Activated CD8-positive, alpha-beta memory T cell treated with anti-CD3 and anti-CD28 coated beads, Interleukin-2, amount 10 ng/mL, durations not matched to agents 7 days and 5 days (primary cell): ENCODE results near the gene AP3B1. TPM values are rescaled to one million over a fixed set of nuclear protein-coding genes. Genes with fewer than 3 reads are reported as not detected.

ENCODE experiments used
- ATAC-seq: fragments of 150-1000 bp; cut with Tn5 transposase; one replicate; pipeline ENCODE4 v1.10.0; 2021; ENCODE audit warnings: moderate library complexity
- CTCF ChIA-PET: fragments of 350-600 bp; sonication (Branson Sonifier 250); formaldehyde crosslinking; loops from one replicate; lab custom pipeline; 2021; ENCODE audit warnings: antibody characterized with exemption; lab: Charles Lee
- DNase-seq: peaks from one replicate; pipeline ENCODE4 v3.0.0-alpha.2; 2020
- H3K27ac Mint-ChIP-seq: one replicate; pipeline ENCODE4 v1.8.0; 2021; ENCODE audit warnings: mild to moderate bottlenecking, mixed read lengths
- H3K27me3 Mint-ChIP-seq: one replicate; pipeline ENCODE4 v1.8.0; 2021; ENCODE audit warnings: mixed read lengths
- H3K36me3 Mint-ChIP-seq: one replicate; pipeline ENCODE4 v1.8.0; 2021; ENCODE audit warnings: mild to moderate bottlenecking, mixed read lengths
- H3K4me1 Mint-ChIP-seq: one replicate; pipeline ENCODE4 v1.8.0; 2021; ENCODE audit warnings: mixed read lengths
- H3K4me3 Mint-ChIP-seq: one replicate; pipeline ENCODE4 v1.8.0; 2021; ENCODE audit warnings: mild to moderate bottlenecking, moderate library complexity, mixed read lengths
- H3K9me3 Mint-ChIP-seq: one replicate; pipeline ENCODE4 v1.8.0; 2022; ENCODE audit warnings: low read depth, mixed read lengths
- total RNA-seq, 2 experiments: library from RNA; stranded (reverse); gene quantifications; one replicate each; pipeline ENCODE4 v1.2.3, GENCODE V29; 2021

The AP3B1 gene
- total RNA-seq, 2 experiments from 2014 or later, result 47.0 to 48.8 TPM

- ATAC-seq (no peak), DNase-seq (no peak)
- H3K4me3 Mint-ChIP-seq, result no peak overlapping the region
- CTCF ChIA-PET, result interaction anchor here (1.1 kb wide), 2 partner anchors 10 to 11 kb away, joined by 3 to 5 read pairs; no protein-coding TSS in a partner anchor
- H3K36me3 Mint-ChIP-seq, result peaks cover 25% of the 10 kb centered on the region
- no peak overlapping the region for H3K27ac Mint-ChIP-seq
- H3K27me3 Mint-ChIP-seq, result no peaks in the 10 kb centered on the region
- peaks cover 6% of the 10 kb centered on the region for H3K9me3 Mint-ChIP-seq
- H3K4me1 Mint-ChIP-seq, result peaks cover 23% of the 10 kb centered on the region
Measured at GRCh38 chr5:78283802-78284201, 10.7 kb downstream of the AP3B1 start.

- Mint-ChIP-seq H3K27ac (no peak overlapping the region), H3K9me3 (peaks cover 6% of the 10 kb centered on the region), H3K4me1 (peaks cover 23% of the 10 kb centered on the region), H3K27me3 (no peaks in the 10 kb centered on the region), H3K36me3 (peaks cover 22% of the 10 kb centered on the region), H3K4me3 (no peak overlapping the region)
- CTCF ChIA-PET, result no interaction called here
- ATAC-seq (no peak), DNase-seq (no peak)
Measured at GRCh38 chr5:78283105-78283504, 11.4 kb downstream of the AP3B1 start.

GRCh38 chr5:78280261-78280660 is 14.2 kb downstream of the AP3B1 start:
- H3K4me3 Mint-ChIP-seq, result no peak overlapping the region
- CTCF ChIA-PET, result no interaction called here

GRCh38 chr5:78279194-78279593 is 15.3 kb downstream of the AP3B1 start:
- Mint-ChIP-seq H3K36me3 (peaks cover 19% of the 10 kb centered on the region), H3K4me1 (peaks cover 2% of the 10 kb centered on the region), H3K27me3 (no peaks in the 10 kb centered on the region), H3K27ac (no peak overlapping the region), H3K9me3 (no peaks in the 10 kb centered on the region), H3K4me3 (no peak overlapping the region)
- CTCF ChIA-PET, result no interaction called here
- no peak for DNase-seq
- no peak for ATAC-seq

More at GRCh38 chr5:78280261-78280660, 14.2 kb downstream of the AP3B1 start:
- H3K9me3 Mint-ChIP-seq, result peaks cover 2% of the 10 kb centered on the region
- no peak for ATAC-seq
- peaks cover 20% of the 10 kb centered on the region for H3K36me3 Mint-ChIP-seq
- no peak overlapping the region for H3K27ac Mint-ChIP-seq
- H3K27me3 Mint-ChIP-seq, result no peaks in the 10 kb centered on the region
- DNase-seq, result no peak
- H3K4me1 Mint-ChIP-seq, result peaks cover 4% of the 10 kb centered on the region

- CTCF ChIA-PET, result no interaction called here
- H3K27me3 Mint-ChIP-seq, result no peaks in the 10 kb centered on the region
- H3K27ac Mint-ChIP-seq, result no peak overlapping the region
- ATAC-seq, result no peak
- DNase-seq, result no peak
- peaks cover 18% of the 10 kb centered on the region for H3K36me3 Mint-ChIP-seq
- H3K4me3 Mint-ChIP-seq, result no peak overlapping the region
- H3K4me1 Mint-ChIP-seq, result no peaks in the 10 kb centered on the region
- no peaks in the 10 kb centered on the region for H3K9me3 Mint-ChIP-seq
Measured at GRCh38 chr5:78277715-78278114, 16.8 kb downstream of the AP3B1 start.

GRCh38 chr5:78275998-78276543 is 18.4 kb downstream of the AP3B1 start:
- H3K36me3 Mint-ChIP-seq, result peaks cover 20% of the 10 kb centered on the region
- no peak overlapping the region for H3K27ac Mint-ChIP-seq
- CTCF ChIA-PET, result interaction anchor here (1.1 kb wide), 1 partner anchor 18 kb away, joined by 3 read pairs; no protein-coding TSS in a partner anchor
- no peak overlapping the region for H3K4me3 Mint-ChIP-seq
- ATAC-seq (no peak), DNase-seq (no peak)
- H3K9me3 Mint-ChIP-seq, result no peaks in the 10 kb centered on the region
- no peaks in the 10 kb centered on the region for H3K27me3 Mint-ChIP-seq
- H3K4me1 Mint-ChIP-seq, result no peaks in the 10 kb centered on the region

- ATAC-seq (no peak), DNase-seq (no peak)
- H3K27me3 Mint-ChIP-seq, result no peaks in the 10 kb centered on the region
- no peaks in the 10 kb centered on the region for H3K9me3 Mint-ChIP-seq
- peaks cover 20% of the 10 kb centered on the region for H3K36me3 Mint-ChIP-seq
- no peaks in the 10 kb centered on the region for H3K4me1 Mint-ChIP-seq
- H3K27ac Mint-ChIP-seq, result no peak overlapping the region
- CTCF ChIA-PET, result no interaction called here
- H3K4me3 Mint-ChIP-seq, result no peak overlapping the region
Measured at GRCh38 chr5:78274540-78275197, 19.8 kb downstream of the AP3B1 start.

GRCh38 chr5:78273436-78273835 is 21.1 kb downstream of the AP3B1 start:
- ATAC-seq (no peak), DNase-seq (no peak)
- Mint-ChIP-seq H3K9me3 (no peaks in the 10 kb centered on the region), H3K4me3 (no peak overlapping the region), H3K4me1 (peaks cover 2% of the 10 kb centered on the region), H3K27ac (no peak overlapping the region), H3K36me3 (peaks cover 20% of the 10 kb centered on the region), H3K27me3 (no peaks in the 10 kb centered on the region)
- CTCF ChIA-PET, result interaction anchor here (0.7 kb wide), 1 partner anchor 49 kb away, joined by 3 read pairs; no protein-coding TSS in a partner anchor

- H3K4me3 Mint-ChIP-seq, result no peak overlapping the region
- CTCF ChIA-PET, result no interaction called here
- no peaks in the 10 kb centered on the region for H3K9me3 Mint-ChIP-seq
- H3K4me1 Mint-ChIP-seq, result peaks cover 3% of the 10 kb centered on the region
- ATAC-seq (no peak), DNase-seq (no peak)
- peaks cover 15% of the 10 kb centered on the region for H3K36me3 Mint-ChIP-seq
- no peak overlapping the region for H3K27ac Mint-ChIP-seq
- H3K27me3 Mint-ChIP-seq, result no peaks in the 10 kb centered on the region
Measured at GRCh38 chr5:78271766-78272165, 22.7 kb downstream of the AP3B1 start.

- no peak overlapping the region for H3K4me3 Mint-ChIP-seq
Measured at GRCh38 chr5:78269088-78269703, 25.3 kb downstream of the AP3B1 start.

GRCh38 chr5:78268356-78268755 is 26.1 kb downstream of the AP3B1 start:
- no peaks in the 10 kb centered on the region for H3K27me3 Mint-ChIP-seq
- H3K9me3 Mint-ChIP-seq, result no peaks in the 10 kb centered on the region
- CTCF ChIA-PET, result interaction anchor here (1.1 kb wide), 1 partner anchor 46 kb away, joined by 4 read pairs; no protein-coding TSS in a partner anchor
- H3K27ac Mint-ChIP-seq, result no peak overlapping the region
- ATAC-seq (no peak), DNase-seq (no peak)
- no peak overlapping the region for H3K4me3 Mint-ChIP-seq
- peaks cover 26% of the 10 kb centered on the region for H3K36me3 Mint-ChIP-seq
- H3K4me1 Mint-ChIP-seq, result peaks cover 3% of the 10 kb centered on the region

More at GRCh38 chr5:78269088-78269703, 25.3 kb downstream of the AP3B1 start:
- ATAC-seq, result no peak
- Mint-ChIP-seq H3K27me3 (no peaks in the 10 kb centered on the region), H3K9me3 (no peaks in the 10 kb centered on the region), H3K4me1 (peaks cover 3% of the 10 kb centered on the region), H3K36me3 (peaks cover 23% of the 10 kb centered on the region), H3K27ac (no peak overlapping the region)
- CTCF ChIA-PET, result interaction anchor here (1.0 to 1.1 kb wide), 2 partner anchors 18 to 47 kb away, joined by 3 to 4 read pairs; no protein-coding TSS in a partner anchor
- DNase-seq, result no peak

- DNase-seq (no peak), ATAC-seq (no peak)
- Mint-ChIP-seq H3K27ac (no peak overlapping the region), H3K27me3 (no peaks in the 10 kb centered on the region), H3K4me1 (peaks cover 3% of the 10 kb centered on the region), H3K9me3 (no peaks in the 10 kb centered on the region), H3K4me3 (no peak overlapping the region), H3K36me3 (peaks cover 39% of the 10 kb centered on the region)
- CTCF ChIA-PET, result no interaction called here
Measured at GRCh38 chr5:78265163-78265562, 29.3 kb downstream of the AP3B1 start.

GRCh38 chr5:78264600-78264999 is 29.9 kb downstream of the AP3B1 start:
- Mint-ChIP-seq H3K4me3 (no peak overlapping the region), H3K27me3 (no peaks in the 10 kb centered on the region), H3K27ac (no peak overlapping the region), H3K9me3 (no peaks in the 10 kb centered on the region), H3K36me3 (peaks cover 40% of the 10 kb centered on the region), H3K4me1 (peaks cover 3% of the 10 kb centered on the region)
- CTCF ChIA-PET, result no interaction called here
- no peak for ATAC-seq
- no peak for DNase-seq

GRCh38 chr5:78260771-78261170 is 33.7 kb downstream of the AP3B1 start:
- H3K27me3 Mint-ChIP-seq, result no peaks in the 10 kb centered on the region
- H3K36me3 Mint-ChIP-seq, result peaks cover 67% of the 10 kb centered on the region
- peaks cover 4% of the 10 kb centered on the region for H3K4me1 Mint-ChIP-seq
- H3K9me3 Mint-ChIP-seq, result no peaks in the 10 kb centered on the region
- no peak for DNase-seq
- ATAC-seq, result no peak
- no peak overlapping the region for H3K4me3 Mint-ChIP-seq
- no peak overlapping the region for H3K27ac Mint-ChIP-seq
- CTCF ChIA-PET, result no interaction called here
